GM10847 (cell line): ENCODE measurements around the gene LRRC4C.

ENCODE experiments used
- POLR2A ChIP-seq: IDR thresholded peaks from 2 replicates; pipeline ENCODE4 v1.6.1; 2011; ENCODE audit not compliant: insufficient read length; ENCODE audit errors: extremely low read depth

The LRRC4C gene

DNA sequence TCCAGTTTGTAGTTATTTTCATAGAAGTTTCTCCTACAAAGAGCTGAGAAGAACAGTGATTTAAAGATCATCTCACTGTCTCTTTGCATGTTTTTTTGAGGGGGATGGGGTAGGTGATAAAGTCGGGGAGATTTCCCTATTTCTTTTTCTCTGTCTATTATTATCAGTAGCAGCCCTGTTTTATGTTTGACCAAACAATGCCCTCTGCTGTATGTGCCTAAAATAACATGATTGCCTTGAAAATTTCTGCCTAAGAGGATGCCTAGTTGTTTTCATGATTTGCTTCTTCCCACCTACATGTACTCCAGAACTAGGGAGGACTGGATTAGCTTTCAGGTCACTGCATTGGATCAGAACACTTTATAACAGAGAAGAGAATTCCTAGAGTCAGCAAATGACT is 1330.2 kb downstream of the LRRC4C start:
- TF ChIP-seq POLR2A = no peak

DNA sequence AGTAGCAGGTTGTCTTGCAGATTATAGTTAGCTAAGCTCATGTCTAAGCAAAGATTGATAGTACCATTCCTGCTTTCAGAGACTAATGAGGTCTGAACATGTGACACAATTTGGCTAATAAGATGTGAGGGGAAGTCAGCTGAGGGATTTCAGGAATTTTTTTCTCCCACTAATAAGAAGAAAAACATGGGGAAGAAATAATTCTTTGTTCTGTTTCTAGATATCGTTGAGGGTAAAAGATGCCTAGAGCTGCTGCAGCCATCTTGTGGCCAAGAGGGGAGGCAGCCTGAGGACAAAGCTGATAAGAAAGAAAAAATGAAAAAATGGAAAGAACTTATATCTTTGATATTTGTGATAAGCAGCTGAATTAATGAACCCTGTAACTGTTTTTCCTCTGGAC is 1334.4 kb downstream of the LRRC4C start:
- TF ChIP-seq POLR2A = no peak

DNA sequence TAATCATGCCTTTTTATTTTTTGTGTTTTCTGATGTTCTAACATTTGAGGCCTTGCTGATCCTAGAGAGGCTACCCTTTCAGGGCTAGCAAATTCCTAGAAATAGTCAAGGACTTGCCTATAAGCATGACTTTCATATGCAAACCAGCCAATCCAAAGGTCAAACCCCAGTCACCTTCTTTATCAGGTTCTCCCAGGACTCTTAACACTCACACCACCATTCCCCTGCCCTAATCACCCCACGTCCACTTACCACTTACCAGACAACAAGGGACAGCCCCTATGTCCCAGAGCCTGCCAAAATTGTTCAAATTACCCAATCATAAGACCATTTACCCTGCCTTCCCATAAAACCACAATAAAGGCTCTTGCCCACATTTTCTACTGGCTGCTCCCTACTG is 1339.8 kb downstream of the LRRC4C start:
- no peak for TF ChIP-seq POLR2A

DNA sequence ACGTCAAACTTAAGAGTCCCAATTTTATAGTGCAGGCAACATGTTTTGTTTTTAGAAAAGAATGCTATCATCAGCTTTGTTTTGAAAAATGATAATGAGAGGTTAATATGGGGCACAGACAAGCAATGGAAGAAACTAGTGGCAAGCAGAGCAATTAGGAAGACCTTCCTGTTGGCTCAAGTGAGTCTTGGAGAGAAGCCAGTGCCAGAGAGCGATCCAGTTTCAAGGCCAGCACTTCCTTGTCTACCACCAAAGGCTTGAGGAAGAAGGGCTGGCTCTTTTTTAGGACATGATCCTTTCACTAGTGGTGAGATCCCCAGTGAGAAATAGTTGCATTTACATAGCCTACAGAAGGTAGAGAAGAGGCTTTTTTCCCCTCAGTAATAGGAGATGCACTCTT is 1340.7 kb downstream of the LRRC4C start:
- no peak for TF ChIP-seq POLR2A

DNA sequence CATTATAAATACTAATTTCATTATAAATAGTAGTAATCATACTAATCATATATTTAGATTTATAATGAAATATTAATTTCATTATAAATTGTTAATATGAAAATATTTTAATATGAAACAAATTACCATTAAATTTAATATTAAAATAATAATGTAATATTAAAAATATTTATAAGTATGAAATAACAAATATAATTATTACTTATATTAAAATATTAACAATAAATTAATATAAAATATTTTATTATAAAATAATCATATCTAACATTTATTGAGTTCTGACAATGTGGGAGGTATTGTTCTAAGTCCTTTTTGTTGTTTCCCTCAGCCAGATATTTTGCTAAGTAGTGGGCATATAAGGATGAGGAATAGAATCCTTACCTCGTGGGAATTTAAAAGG is 1341.4 kb downstream of the LRRC4C start:
- TF ChIP-seq POLR2A = no peak

DNA sequence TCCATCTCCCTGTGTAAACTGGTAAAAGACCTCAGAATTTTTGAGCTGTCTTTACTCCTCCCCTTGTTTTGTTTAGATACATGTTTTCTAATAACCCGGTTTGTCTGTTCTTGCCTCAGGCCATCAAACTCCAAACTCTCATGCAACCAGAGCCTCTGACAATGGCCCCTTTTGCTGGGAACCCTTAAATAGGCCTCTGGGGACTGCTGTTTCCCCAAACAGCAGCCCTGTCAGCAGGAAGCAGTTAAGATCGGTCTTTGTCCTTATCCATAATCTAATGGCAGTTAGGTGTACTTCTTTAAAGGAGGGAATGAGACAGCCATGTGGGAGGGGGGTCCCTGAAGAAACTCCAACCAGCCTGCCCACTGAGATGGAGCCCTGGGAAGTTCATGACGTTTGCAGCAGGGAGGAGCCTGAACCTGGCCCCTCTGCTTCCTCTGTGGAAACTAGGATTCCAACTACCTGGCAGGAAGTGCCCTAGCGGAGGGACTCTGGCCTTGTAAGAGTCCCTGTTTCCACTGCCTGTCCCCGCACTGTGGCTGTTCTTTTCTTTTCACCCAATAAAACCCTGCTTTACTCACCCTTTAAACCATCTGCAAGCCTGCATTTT is 1354.4 kb downstream of the LRRC4C start:
- TF ChIP-seq POLR2A = no peak

DNA sequence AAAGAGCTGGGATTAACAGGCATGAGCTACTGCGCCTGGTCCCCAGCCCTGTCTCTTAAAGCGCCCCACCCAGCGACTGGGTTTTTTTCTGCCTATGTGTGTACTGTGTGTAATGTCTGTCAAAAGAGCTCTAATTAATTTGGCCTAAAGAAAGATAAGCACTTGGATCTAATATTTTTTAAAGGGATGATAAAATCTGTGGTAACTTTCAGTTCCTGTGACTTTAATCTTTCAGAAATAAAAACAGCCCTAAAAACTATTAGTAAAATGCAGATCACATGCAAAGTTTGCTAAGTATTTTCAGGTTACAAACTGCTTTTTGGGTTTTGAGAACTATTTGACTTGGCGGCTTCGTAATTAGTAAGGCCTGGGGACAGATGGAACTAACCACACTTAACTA is 1358.7 kb downstream of the LRRC4C start:
- no peak for TF ChIP-seq POLR2A

DNA sequence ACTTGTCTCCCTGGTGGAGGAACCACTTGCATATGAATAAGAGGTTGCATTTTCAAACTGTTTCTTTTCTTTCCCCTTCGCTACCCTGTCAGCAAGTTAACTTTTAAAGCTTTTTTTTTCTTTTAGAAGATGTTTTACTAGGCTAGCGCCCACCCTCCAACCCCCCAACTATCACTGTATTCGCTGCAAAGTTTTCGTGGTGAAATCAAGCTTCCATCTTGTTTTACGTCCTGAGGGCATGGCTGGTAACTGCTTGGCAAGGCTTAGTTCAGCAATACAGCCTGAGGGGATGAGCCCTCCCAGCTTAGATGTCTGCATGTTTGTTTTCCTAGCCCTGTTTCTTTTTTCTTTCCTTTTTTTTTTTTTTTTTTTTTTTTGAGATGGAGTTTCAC is 1359.3 kb downstream of the LRRC4C start:
- TF ChIP-seq POLR2A = no peak

DNA sequence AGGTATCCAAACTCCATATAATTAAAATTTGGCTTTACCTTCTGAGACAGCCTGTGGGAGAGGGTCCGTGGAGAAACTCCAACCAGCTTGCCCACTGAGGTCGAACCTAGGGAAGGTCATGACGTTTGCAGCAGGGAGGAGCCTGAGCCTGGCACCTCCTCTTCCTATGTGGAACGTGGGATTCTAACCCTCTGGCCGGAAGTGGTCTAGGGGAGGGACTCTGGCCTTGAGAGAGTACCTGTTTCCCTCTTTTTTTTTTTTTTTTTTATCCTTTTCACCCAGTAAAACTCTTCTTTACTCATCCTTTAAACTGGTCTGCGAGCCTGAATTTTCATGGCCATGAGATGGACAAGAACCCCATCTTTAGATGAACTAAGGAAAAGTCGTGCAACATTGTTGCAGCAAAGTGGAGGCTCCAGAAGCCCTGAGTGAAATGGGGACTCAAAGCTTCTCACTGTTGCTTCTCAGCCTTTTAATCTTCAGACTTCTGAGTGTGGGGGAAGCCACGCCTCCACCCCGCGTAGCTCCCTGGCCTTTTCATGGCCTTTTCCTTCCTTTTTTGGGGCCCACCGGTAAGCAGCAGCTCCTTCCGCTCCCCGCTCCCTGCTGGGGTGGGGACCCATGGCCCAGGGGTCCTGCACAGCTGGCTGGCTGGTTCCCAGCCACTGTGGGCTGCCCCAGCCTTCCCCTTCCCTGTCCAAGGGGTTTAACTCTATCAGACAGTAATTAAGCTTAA is 1359.9 kb downstream of the LRRC4C start:
- no peak for TF ChIP-seq POLR2A

DNA sequence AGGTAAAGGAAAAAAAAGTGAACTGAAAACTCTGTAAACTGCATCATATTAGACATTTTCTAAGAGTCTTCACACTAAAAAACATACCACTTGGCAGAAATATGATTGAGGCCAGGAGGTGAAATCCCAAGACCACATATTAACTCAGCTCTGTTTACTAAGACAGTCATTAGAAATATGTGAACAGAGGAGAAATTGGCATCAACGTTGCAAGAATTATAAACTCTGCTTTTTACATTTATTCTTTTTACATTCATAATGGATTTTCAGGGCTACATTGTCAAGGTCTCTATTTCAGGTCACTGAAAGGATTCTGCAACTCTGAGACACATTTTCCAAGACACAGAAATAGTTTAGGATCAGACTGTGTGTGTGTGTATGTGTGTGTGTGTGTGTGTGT is 1364.0 kb downstream of the LRRC4C start:
- TF ChIP-seq POLR2A = no peak

DNA sequence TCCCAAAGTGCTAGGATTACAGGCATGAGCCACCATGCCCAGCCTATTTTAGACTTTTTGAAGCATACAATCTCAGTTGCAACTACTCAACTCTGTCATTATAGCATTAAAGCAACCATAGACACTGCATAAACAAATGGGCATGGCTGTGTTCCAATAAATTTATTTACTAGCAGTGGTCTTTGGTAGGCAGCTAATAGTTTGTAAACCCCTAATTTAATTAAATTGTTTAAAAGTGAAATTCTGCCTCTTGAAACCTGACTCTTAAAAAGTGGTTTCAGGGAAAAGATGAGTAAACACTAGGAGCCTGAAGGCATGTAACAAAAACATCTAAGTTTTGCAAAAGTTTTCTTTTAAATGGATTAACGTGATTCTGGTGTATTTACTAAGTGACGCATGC is 1364.5 kb downstream of the LRRC4C start:
- TF ChIP-seq POLR2A = no peak

DNA sequence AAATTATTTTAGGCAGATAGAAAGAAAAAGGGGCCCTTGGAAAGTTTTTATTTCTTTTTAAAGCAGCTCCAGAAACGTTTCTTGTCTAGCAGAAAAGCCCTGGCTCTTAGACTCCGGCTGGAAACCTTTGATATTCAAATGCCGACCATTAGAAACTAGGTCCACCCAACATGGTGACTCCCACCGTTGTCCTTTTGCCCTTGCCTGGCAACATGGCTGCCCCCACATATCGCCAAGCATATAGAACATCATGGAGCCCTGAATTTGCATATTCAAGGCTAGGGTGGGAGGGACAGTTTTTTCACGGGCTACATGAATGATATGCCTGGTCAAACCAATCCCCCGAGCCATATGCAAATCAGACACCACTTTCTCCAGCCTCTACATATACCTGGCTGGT is 1379.0 kb downstream of the LRRC4C start:
- TF ChIP-seq POLR2A = no peak
